Activated CD8-positive, alpha-beta memory T cell treated with anti-CD3 and anti-CD28 coated beads, Interleukin-2, amount 10 ng/mL, durations not matched to agents 7 days and 5 days (primary cell): Measurements from ENCODE around the gene CCL24. TPM values are rescaled to one million over a fixed set of nuclear protein-coding genes. Genes with fewer than 3 reads are reported as not detected.
"Not testable (repeated sequence)": the region's sequence is repeated elsewhere in the genome, so short reads cannot be mapped to it uniquely, and the experiment has no call there.

ENCODE experiments used
- ATAC-seq: fragments of 150-1000 bp; cut with Tn5 transposase; one replicate; pipeline ENCODE4 v1.10.0; 2021; ENCODE audit warnings: moderate library complexity
- CTCF ChIA-PET: fragments of 350-600 bp; sonication (Branson Sonifier 250); formaldehyde crosslinking; loops from one replicate; lab custom pipeline; 2021; ENCODE audit warnings: antibody characterized with exemption; lab: Charles Lee
- DNase-seq: peaks from one replicate; pipeline ENCODE4 v3.0.0-alpha.2; 2020
- H3K27ac Mint-ChIP-seq: one replicate; pipeline ENCODE4 v1.8.0; 2021; ENCODE audit warnings: mild to moderate bottlenecking, mixed read lengths
- H3K27me3 Mint-ChIP-seq: one replicate; pipeline ENCODE4 v1.8.0; 2021; ENCODE audit warnings: mixed read lengths
- H3K36me3 Mint-ChIP-seq: one replicate; pipeline ENCODE4 v1.8.0; 2021; ENCODE audit warnings: mild to moderate bottlenecking, mixed read lengths
- H3K4me1 Mint-ChIP-seq: one replicate; pipeline ENCODE4 v1.8.0; 2021; ENCODE audit warnings: mixed read lengths
- H3K4me3 Mint-ChIP-seq: one replicate; pipeline ENCODE4 v1.8.0; 2021; ENCODE audit warnings: mild to moderate bottlenecking, moderate library complexity, mixed read lengths
- H3K9me3 Mint-ChIP-seq: one replicate; pipeline ENCODE4 v1.8.0; 2022; ENCODE audit warnings: low read depth, mixed read lengths
- total RNA-seq, 2 experiments: library from RNA; stranded (reverse); gene quantifications; one replicate each; pipeline ENCODE4 v1.2.3, GENCODE V29; 2021

The CCL24 gene
- total RNA-seq, 2 experiments from 2014 or later = not detected

DNA sequence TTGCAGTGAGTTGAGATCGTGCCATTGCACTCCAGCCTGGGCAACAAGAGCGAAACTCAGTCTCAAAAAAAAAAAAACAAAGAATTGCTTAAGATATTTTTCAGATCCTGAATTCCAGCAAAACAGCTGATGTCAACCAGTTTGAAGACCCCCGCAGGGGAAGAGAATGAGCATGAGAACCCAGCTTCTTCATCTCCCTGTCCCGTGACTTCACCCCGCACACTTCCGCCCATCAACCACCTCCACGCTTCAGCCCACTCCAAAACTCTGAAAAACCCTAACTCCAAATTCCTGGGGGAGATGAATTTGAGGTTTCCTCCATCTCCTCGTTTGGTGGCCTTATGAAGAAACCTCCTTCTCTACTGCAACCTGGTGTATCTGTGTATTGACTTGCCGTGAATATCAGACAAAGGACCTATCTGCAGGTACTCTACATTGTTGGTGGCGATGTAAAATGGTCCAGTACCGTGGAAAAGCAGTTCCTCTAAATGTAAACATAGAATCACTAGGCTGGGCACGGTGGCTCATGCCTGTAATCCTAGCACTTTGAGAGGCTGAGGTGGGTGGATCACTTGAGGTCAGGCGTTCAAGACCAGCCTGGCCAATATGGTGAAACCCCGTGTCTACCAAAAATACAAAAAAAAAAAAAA is 24.8 kb upstream of the CCL24 start:
- H3K9me3 Mint-ChIP-seq, H3K4me3 Mint-ChIP-seq, H3K27me3 Mint-ChIP-seq, H3K27ac Mint-ChIP-seq, ATAC-seq, CTCF ChIA-PET, DNase-seq, H3K4me1 Mint-ChIP-seq, H3K36me3 Mint-ChIP-seq: not testable (repeated sequence)

DNA sequence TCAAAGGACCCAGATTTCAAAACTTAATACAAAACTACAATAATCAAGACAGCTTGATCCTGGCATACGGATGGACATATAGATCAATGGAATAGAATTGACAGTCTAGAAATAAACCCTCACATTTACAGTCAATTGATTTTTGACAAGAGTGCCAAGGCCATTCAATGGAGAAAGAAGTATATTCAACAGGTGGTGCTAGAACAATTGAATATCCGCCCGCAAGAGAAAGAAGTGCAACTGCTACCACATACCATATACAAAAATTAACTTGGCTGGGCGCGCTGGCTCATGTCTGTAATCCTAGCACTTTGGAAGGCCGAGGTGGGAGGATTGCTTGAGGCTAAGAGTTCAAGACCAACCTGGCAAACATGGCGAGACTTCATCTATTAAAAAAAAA is 23.2 kb upstream of the CCL24 start:
- Mint-ChIP-seq H3K36me3 (no peaks in the 10 kb centered on the region), H3K27me3 (peaks cover 5% of the 10 kb centered on the region), H3K27ac (no peak overlapping the region), H3K9me3 (no peaks in the 10 kb centered on the region), H3K4me3 (no peak overlapping the region), H3K4me1 (no peaks in the 10 kb centered on the region)
- CTCF ChIA-PET = no interaction called here
- ATAC-seq = no peak
- DNase-seq = no peak

DNA sequence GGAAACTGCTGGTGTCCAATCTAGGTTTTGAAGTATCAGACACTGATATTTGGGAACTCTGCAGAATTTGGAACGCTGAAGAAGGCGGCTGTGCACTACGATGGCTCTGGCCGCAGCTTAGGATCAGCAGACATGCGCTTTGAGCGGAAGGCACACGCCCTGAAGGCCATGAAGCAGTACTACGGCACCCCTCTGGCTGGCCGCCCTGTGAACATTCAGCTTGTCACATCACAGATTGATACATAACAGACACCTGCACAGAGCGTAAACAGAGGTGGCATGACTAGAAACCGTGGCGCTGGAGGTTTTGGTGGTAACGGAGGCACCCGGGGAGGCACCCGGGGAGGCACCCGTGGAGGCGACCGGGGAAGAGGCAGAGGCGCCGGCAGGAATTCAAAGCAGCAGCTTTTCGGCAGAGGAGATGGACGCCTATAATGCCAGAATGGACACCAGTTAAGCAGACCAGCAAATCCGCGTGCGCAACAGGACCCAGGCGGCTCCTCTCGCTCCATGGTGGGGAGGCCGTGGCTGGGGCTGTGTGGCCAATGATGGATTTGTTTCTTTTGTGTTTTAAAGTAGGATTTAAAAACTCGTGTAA is 22.2 kb upstream of the CCL24 start:
- Mint-ChIP-seq H3K27ac (no peak overlapping the region), H3K9me3 (no peaks in the 10 kb centered on the region), H3K4me3 (no peak overlapping the region), H3K36me3 (no peaks in the 10 kb centered on the region), H3K27me3 (peaks cover 5% of the 10 kb centered on the region), H3K4me1 (no peaks in the 10 kb centered on the region)
- CTCF ChIA-PET = no interaction called here
- DNase-seq (no peak), ATAC-seq (no peak)

- CTCF ChIA-PET, DNase-seq, H3K36me3 Mint-ChIP-seq, ATAC-seq, H3K4me1 Mint-ChIP-seq, H3K27ac Mint-ChIP-seq, H3K9me3 Mint-ChIP-seq, H3K27me3 Mint-ChIP-seq, H3K4me3 Mint-ChIP-seq: not testable (repeated sequence)
Observed at GRCh38 chr7:75833662-75834061, 20.1 kb upstream of the CCL24 start.

GRCh38 chr7:75830978-75831377 is 17.4 kb upstream of the CCL24 start:
- ATAC-seq (no peak), DNase-seq (no peak)
- Mint-ChIP-seq H3K4me1 (no peaks in the 10 kb centered on the region), H3K27ac (no peak overlapping the region), H3K9me3 (no peaks in the 10 kb centered on the region), H3K27me3 (peaks cover 5% of the 10 kb centered on the region), H3K36me3 (no peaks in the 10 kb centered on the region), H3K4me3 (no peak overlapping the region)
- CTCF ChIA-PET = no interaction called here

DNA sequence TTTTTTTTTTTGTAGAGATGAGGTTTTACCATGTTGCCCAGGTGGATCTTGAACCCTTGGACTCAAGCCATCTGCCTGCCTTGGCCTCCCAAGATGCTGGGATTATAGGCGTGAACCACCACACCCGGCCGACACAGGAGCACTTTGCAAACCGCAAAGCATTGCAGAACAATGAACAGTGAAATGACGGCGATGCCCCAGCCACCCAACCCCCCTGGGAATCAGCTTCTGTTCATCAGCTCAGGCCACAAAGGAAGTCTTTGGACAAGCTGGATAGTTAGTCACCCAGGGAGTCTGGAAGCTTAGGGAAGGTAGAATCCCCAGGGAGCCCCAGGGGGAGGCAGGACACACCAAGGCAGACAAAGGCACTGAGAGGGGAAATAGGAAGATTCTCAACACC is 16.1 kb upstream of the CCL24 start:
- ATAC-seq, H3K4me1 Mint-ChIP-seq, CTCF ChIA-PET, H3K27me3 Mint-ChIP-seq, H3K27ac Mint-ChIP-seq, H3K36me3 Mint-ChIP-seq, H3K4me3 Mint-ChIP-seq, H3K9me3 Mint-ChIP-seq, DNase-seq: not testable (repeated sequence)

DNA sequence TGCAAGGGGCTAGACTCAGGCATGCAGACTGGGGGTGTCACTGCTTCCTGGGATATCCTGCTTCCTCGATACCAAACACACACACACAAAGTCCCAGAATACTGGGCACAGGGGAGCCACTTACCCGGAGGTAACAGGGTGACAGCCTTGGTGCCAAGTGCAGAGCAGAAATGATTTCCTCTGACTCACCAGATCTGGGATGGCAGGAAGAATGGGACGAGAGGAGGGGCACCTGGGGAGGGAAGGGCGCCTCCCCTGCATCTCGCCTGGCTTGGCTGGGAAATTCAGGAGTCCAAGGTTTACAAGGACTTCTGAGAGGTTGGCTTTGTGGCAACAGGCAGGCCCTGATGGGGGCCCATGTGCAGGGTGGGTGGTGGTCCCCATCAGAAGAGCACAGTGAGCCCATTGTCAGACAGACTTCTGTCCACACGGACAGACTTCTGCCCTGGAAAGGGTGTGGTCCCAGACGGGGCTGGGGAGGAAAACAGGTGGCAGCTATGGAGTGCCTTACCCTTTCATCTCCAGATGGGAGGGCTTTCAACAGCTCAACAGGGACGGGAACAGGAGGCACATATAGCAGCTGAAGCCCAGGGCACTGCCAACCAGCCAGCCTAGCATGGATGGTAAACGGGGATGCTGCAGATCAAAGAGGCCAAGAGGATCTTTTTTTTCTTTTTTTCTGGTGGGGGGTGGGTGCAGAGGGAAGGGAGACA is 9.7 kb upstream of the CCL24 start:
- H3K27me3 Mint-ChIP-seq = no peaks in the 10 kb centered on the region
- no peak overlapping the region for H3K4me3 Mint-ChIP-seq
- no peak for ATAC-seq
- H3K4me1 Mint-ChIP-seq = no peaks in the 10 kb centered on the region
- H3K9me3 Mint-ChIP-seq = no peaks in the 10 kb centered on the region
- CTCF ChIA-PET = no interaction called here
- H3K36me3 Mint-ChIP-seq = no peaks in the 10 kb centered on the region
- no peak for DNase-seq
- no peak overlapping the region for H3K27ac Mint-ChIP-seq

DNA sequence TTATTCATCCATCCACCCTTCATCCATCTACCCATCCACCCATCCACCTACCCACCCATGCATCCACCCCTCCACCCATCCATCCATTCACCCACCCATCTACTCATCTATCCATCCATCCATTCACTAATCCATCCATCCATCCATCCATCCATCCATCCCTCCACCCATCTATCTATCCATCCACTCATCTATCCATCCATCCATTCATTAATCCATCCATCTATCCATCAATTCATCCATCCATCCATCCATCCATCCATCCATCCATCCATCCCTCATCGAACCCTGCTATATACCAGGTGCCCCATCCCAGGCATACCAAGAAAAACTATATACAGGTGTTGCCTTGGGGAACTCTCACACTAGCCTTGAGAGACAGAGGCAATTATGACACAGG is 7.1 kb upstream of the CCL24 start:
- Mint-ChIP-seq H3K9me3 (no peaks in the 10 kb centered on the region), H3K27me3 (peaks cover 2% of the 10 kb centered on the region), H3K4me1 (no peaks in the 10 kb centered on the region), H3K27ac (no peak overlapping the region), H3K4me3 (no peak overlapping the region), H3K36me3 (no peaks in the 10 kb centered on the region)
- no peak for ATAC-seq
- CTCF ChIA-PET = no interaction called here
- no peak for DNase-seq

DNA sequence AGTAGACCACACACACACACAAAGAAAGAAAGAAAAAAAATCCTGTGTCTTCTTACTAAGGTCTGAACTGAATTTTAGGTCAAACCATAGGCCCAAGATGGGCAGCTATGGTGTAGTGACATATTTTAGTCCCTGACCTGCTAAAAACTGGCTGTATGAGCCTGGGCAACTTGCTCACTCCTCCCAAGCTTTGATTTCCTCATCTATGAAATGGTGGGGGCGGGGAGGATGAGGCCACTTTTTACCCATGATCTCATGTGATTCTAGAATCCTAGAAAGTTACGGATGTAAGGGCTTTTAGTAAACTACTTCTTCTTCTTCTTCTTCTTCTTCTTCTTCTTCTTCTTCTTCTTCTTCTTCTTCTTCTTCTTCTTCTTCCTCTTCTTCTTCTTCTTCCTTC is 6.1 kb upstream of the CCL24 start:
- no peaks in the 10 kb centered on the region for H3K4me1 Mint-ChIP-seq
- DNase-seq (no peak), ATAC-seq (no peak)
- no peak overlapping the region for H3K4me3 Mint-ChIP-seq
- CTCF ChIA-PET = no interaction called here
- no peaks in the 10 kb centered on the region for H3K36me3 Mint-ChIP-seq
- no peak overlapping the region for H3K27ac Mint-ChIP-seq
- H3K27me3 Mint-ChIP-seq = peaks cover 2% of the 10 kb centered on the region
- H3K9me3 Mint-ChIP-seq = no peaks in the 10 kb centered on the region

DNA sequence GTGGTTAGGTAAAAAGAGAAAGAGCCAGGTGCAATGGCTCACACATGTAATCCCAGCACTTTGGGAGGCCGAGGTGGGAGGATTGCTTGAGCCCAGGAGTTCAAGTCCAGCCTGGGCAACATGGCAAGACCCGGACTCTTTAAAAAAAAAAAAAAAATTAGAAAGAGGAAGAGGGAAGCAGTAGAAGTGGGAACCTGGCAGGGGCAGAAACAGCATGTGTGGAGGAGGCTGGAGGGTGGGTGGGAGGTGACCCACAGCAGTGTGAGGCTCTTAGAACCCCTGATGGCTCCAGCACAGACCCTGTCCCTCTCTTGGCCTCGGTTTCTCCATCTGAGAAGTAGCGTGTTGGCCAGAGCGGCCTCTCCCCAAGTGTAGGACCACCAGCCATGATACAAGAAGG is 4.9 kb upstream of the CCL24 start:
- no peak overlapping the region for H3K27ac Mint-ChIP-seq
- CTCF ChIA-PET = no interaction called here

DNA sequence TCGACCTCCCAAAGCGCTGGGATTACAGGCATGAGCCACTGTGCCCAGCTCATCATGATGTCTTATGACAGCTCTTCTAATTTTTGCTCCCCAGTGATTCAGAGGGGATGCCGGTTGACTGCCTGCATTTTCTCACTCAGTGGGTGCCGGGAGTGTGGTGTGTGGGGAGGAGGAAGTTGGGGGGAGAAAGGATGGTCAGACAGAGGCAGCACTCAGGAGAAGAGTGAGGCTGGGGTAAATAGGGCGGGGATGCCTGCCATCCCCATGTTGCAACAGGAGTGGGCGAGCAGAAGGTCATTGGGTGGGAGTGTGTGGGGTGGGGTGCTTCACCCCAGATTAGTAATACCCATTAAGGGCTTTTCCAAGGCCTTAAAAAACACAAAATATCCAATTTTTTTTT is 3.5 kb upstream of the CCL24 start:
- ATAC-seq (no peak), DNase-seq (no peak)
- no peaks in the 10 kb centered on the region for H3K36me3 Mint-ChIP-seq
- H3K9me3 Mint-ChIP-seq = no peaks in the 10 kb centered on the region
- H3K27me3 Mint-ChIP-seq = peaks cover 2% of the 10 kb centered on the region
- CTCF ChIA-PET = no interaction called here
- H3K4me3 Mint-ChIP-seq = no peak overlapping the region
- H3K27ac Mint-ChIP-seq = no peak overlapping the region
- H3K4me1 Mint-ChIP-seq = no peaks in the 10 kb centered on the region

More for the DNA sequence above, 4.9 kb upstream of the CCL24 start:
- Mint-ChIP-seq H3K36me3 (no peaks in the 10 kb centered on the region), H3K4me3 (no peak overlapping the region), H3K9me3 (no peaks in the 10 kb centered on the region), H3K27me3 (peaks cover 2% of the 10 kb centered on the region), H3K4me1 (no peaks in the 10 kb centered on the region)
- DNase-seq (no peak), ATAC-seq (no peak)

GRCh38 chr7:75815418-75816064 is 1.9 kb upstream of the CCL24 start:
- CTCF ChIA-PET = no interaction called here
- no peak for ATAC-seq
- Mint-ChIP-seq H3K4me1 (no peaks in the 10 kb centered on the region), H3K4me3 (no peak overlapping the region), H3K27me3 (peaks cover 2% of the 10 kb centered on the region), H3K36me3 (no peaks in the 10 kb centered on the region), H3K27ac (no peak overlapping the region), H3K9me3 (no peaks in the 10 kb centered on the region)
- DNase-seq = no peak

DNA sequence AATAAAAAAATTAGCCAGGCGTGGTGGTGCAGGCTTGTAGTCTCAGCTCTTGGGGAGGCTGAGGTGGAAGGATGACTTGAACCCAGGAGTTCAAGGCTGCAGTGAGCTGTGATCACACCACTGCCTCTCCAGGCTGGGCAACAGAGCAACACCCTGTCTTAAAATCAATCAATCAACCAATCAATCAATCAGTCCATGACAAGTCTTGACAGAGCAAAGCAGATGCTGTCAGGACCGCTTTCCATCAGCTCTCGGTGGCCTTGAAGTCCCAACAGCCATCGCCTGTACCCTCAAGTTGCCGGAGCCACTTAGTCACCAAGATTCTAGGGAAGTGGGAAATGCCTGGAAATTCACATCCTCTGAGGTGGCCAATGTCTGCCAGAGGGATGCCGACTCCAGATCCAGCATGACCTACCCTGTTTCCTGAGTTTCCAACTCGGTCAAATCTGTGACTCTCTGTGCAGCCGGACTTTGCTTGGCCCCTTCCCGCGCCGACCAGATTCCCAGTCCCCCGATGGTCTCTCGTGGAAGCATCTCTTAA is 871 bp upstream of the CCL24 start:
- ATAC-seq = no peak
- no peaks in the 10 kb centered on the region for H3K4me1 Mint-ChIP-seq
- CTCF ChIA-PET = no interaction called here

More for the DNA sequence above, 871 bp upstream of the CCL24 start:
- H3K27me3 Mint-ChIP-seq = peaks cover 2% of the 10 kb centered on the region
- H3K9me3 Mint-ChIP-seq = no peaks in the 10 kb centered on the region
- no peak overlapping the region for H3K4me3 Mint-ChIP-seq
- no peaks in the 10 kb centered on the region for H3K36me3 Mint-ChIP-seq
- no peak for DNase-seq
- no peak overlapping the region for H3K27ac Mint-ChIP-seq
